Mesenchymal stem cell (in vitro differentiated cells and primary cell): ENCODE measurements around the gene PUS3.

Experiments used
- DNase-seq: peaks from one replicate; pipeline ENCODE4 v3.0.0-alpha.2; 2013
- H2AFZ ChIP-seq: one replicate; pipeline ENCODE4 v1.6.1; 2013; ENCODE audit warnings: low read depth, mild to moderate bottlenecking, control low read depth, inconsistent platforms, low read length, moderate library complexity
- H2AK5ac ChIP-seq: 2 replicates; pipeline ENCODE4 v1.6.1; 2013; ENCODE audit warnings: low read length, moderate library complexity, mild to moderate bottlenecking, inconsistent platforms; ENCODE audit not compliant: severe bottlenecking
- H2BK120ac ChIP-seq: one replicate; pipeline ENCODE4 v1.6.1; 2013; ENCODE audit warnings: low read depth, mild to moderate bottlenecking, inconsistent platforms, low read length, moderate library complexity
- H2BK12ac ChIP-seq, 2 experiments: one replicate each; pipeline ENCODE4 v1.6.1; 2013; ENCODE audit warnings: inconsistent platforms in 2 of 2, low read length in 2 of 2, mild to moderate bottlenecking in 2 of 2, moderate library complexity in 2 of 2, control low read depth in 1 of 2
- H2BK15ac ChIP-seq: one replicate; pipeline ENCODE4 v1.6.1; 2013; ENCODE audit warnings: mild to moderate bottlenecking, low read depth, inconsistent platforms; ENCODE audit not compliant: poor library complexity, severe bottlenecking
- H2BK5ac ChIP-seq: 2 replicates; pipeline ENCODE4 v1.6.1; 2013; ENCODE audit warnings: low read depth, mild to moderate bottlenecking, low read length, control low read depth, inconsistent platforms; ENCODE audit not compliant: poor library complexity, severe bottlenecking
- H3K14ac ChIP-seq, 2 experiments: one replicate each; pipeline ENCODE4 v1.6.1; 2013; ENCODE audit warnings: inconsistent platforms in 2 of 2, low read length in 2 of 2, control low read depth in 1 of 2, mild to moderate bottlenecking in 1 of 2, moderate library complexity in 1 of 2
- H3K18ac ChIP-seq, 2 experiments: one replicate each; pipeline ENCODE4 v1.6.1; 2013; ENCODE audit warnings: inconsistent platforms in 2 of 2, low read length in 2 of 2, control low read depth in 1 of 2, low read depth in 1 of 2, mild to moderate bottlenecking in 1 of 2
- H3K23ac ChIP-seq, 2 experiments: one replicate each; pipeline ENCODE4 v1.6.1; 2013; ENCODE audit warnings: inconsistent platforms in 2 of 2, low read length in 2 of 2, mild to moderate bottlenecking in 2 of 2, moderate library complexity in 2 of 2, control low read depth in 1 of 2
- H3K27ac ChIP-seq: 2 replicates; pipeline ENCODE4 v1.5.1; 2013; ENCODE audit warnings: mild to moderate bottlenecking, moderate library complexity, low read length, control low read depth, inconsistent platforms; ENCODE audit not compliant: poor library complexity, severe bottlenecking
- H3K27me3 ChIP-seq, 2 experiments: 2 replicates each; pipeline versions ENCODE4 v1.6.1 to v1.7.0; 2013; ENCODE audit warnings: low read length in 2 of 2, mild to moderate bottlenecking in 2 of 2, moderate library complexity in 2 of 2, control low read depth in 1 of 2, inconsistent platforms in 1 of 2; ENCODE audit not compliant: control insufficient read depth in 1 of 2, insufficient read depth in 1 of 2
- H3K36me3 ChIP-seq, 2 experiments: 2 replicates each; pipeline versions ENCODE4 v1.6.1 to v1.7.0; 2013; ENCODE audit warnings: low read length in 2 of 2, control low read depth in 1 of 2, inconsistent platforms in 1 of 2, low read depth in 1 of 2, mild to moderate bottlenecking in 1 of 2; ENCODE audit not compliant: insufficient read depth in 2 of 2, control insufficient read depth in 1 of 2
- H3K4ac ChIP-seq, 2 experiments: one replicate each; pipeline ENCODE4 v1.6.1; 2013; ENCODE audit warnings: inconsistent platforms in 2 of 2, low read length in 2 of 2, mild to moderate bottlenecking in 2 of 2, moderate library complexity in 2 of 2, control low read depth in 1 of 2, low read depth in 1 of 2
- H3K4me1 ChIP-seq: 2 replicates; pipeline ENCODE4 v1.6.1; 2013; ENCODE audit warnings: low read depth, low read length, control low read depth; ENCODE audit not compliant: control insufficient read depth, insufficient read depth
- H3K4me2 ChIP-seq: 2 replicates; pipeline ENCODE4 v1.6.1; 2013; ENCODE audit warnings: low read length, mild to moderate bottlenecking, inconsistent platforms; ENCODE audit not compliant: poor library complexity, severe bottlenecking
- H3K4me3 ChIP-seq, 2 experiments: 2 replicates each; pipeline versions ENCODE4 v1.5.1 to v1.7.0; 2013; ENCODE audit warnings: low read length in 2 of 2, mild to moderate bottlenecking in 2 of 2, control low read depth in 1 of 2, low read depth in 1 of 2; ENCODE audit not compliant: insufficient read depth in 1 of 2
- H3K79me1 ChIP-seq: replicated peaks from 2 replicates; pipeline ENCODE4 v1.6.1; 2013; ENCODE audit warnings: mild to moderate bottlenecking, control low read depth, low read length, inconsistent platforms; ENCODE audit not compliant: poor library complexity, severe bottlenecking
- H3K9ac ChIP-seq: 2 replicates; pipeline ENCODE4 v1.7.0; 2013; ENCODE audit warnings: mild to moderate bottlenecking, low read length, moderate library complexity
- H3K9me3 ChIP-seq: 2 replicates; pipeline ENCODE4 v1.7.0; 2013; ENCODE audit warnings: mild to moderate bottlenecking, low read length; ENCODE audit not compliant: control insufficient read depth
- H4K8ac ChIP-seq: one replicate; pipeline ENCODE4 v1.6.1; 2013; ENCODE audit warnings: inconsistent platforms, mild to moderate bottlenecking, low read length, moderate library complexity
- H4K91ac ChIP-seq: one replicate; pipeline ENCODE4 v1.6.1; 2013; ENCODE audit warnings: mild to moderate bottlenecking, low read length, inconsistent platforms
- WGBS: methylation state at CpG from one replicate; pipeline ENCODE4 v1.1.7; 2013; ENCODE audit warnings: mixed read lengths; 5-methylcytosine and 5-hydroxymethylcytosine counted together

Gene PUS3

GRCh38 chr11:125948278-125949051 is 45.5 kb upstream of the PUS3 start:
- no peak overlapping the region for H2BK5ac ChIP-seq
- H3K14ac ChIP-seq, result no peak overlapping the region
- H3K9me3 ChIP-seq, result no peaks in the 10 kb centered on the region
- no peak overlapping the region for H3K4ac ChIP-seq
- no peak overlapping the region for H2AK5ac ChIP-seq
- H3K36me3 ChIP-seq, result peaks cover 0 to under 1% of the 10 kb centered on the region in 2 experiments
- no peak overlapping the region for H4K91ac ChIP-seq
- no peaks in the 10 kb centered on the region for H3K79me1 ChIP-seq
- H3K4me3 ChIP-seq, result no peak overlapping the region
- H2BK120ac ChIP-seq, result no peak overlapping the region
- H3K4me2 ChIP-seq, result no peak overlapping the region
- no peak overlapping the region for H4K8ac ChIP-seq
- no peak overlapping the region for H3K23ac ChIP-seq
- H3K18ac ChIP-seq, result no peak overlapping the region
- no peak overlapping the region for H2BK15ac ChIP-seq
- H3K4me1 ChIP-seq, result peaks cover 9% of the 10 kb centered on the region
- H3K9ac ChIP-seq, result no peak overlapping the region
- 84% methylated on average over 23 of the region's 23 CpGs for WGBS
- no peak overlapping the region for H2BK12ac ChIP-seq
- no peak for DNase-seq
- H3K27me3 ChIP-seq, result peaks cover 0 to 19% of the 10 kb centered on the region in 2 experiments
- H2AFZ ChIP-seq, result no peak overlapping the region
- no peak overlapping the region for H3K27ac ChIP-seq

- H3K9me3 ChIP-seq, result no peaks in the 10 kb centered on the region
- no peak overlapping the region for H3K4me3 ChIP-seq
- no peak overlapping the region for H2AK5ac ChIP-seq
- no peak overlapping the region for H3K9ac ChIP-seq
- no peak overlapping the region for H3K14ac ChIP-seq
- H2BK5ac ChIP-seq, result no peak overlapping the region
- no peaks in the 10 kb centered on the region for H3K79me1 ChIP-seq
- H2AFZ ChIP-seq, result no peak overlapping the region
- H3K18ac ChIP-seq, result no peak overlapping the region
- no peak overlapping the region for H3K4ac ChIP-seq
- no peak overlapping the region for H2BK12ac ChIP-seq
- H3K27me3 ChIP-seq, result peaks cover 0 to 24% of the 10 kb centered on the region in 2 experiments
- WGBS, result 93% methylated on average over 24 of the region's 24 CpGs
- DNase-seq, result no peak
- no peak overlapping the region for H4K8ac ChIP-seq
- no peaks in the 10 kb centered on the region for H3K36me3 ChIP-seq
- H3K27ac ChIP-seq, result no peak overlapping the region
- H3K4me2 ChIP-seq, result no peak overlapping the region
- no peak overlapping the region for H2BK120ac ChIP-seq
- no peak overlapping the region for H3K23ac ChIP-seq
- H3K4me1 ChIP-seq, result peaks cover 8% of the 10 kb centered on the region
- no peak overlapping the region for H2BK15ac ChIP-seq
- no peak overlapping the region for H4K91ac ChIP-seq
Measured at GRCh38 chr11:125947419-125948277, 44.6 kb upstream of the PUS3 start.

- H2BK15ac ChIP-seq, result no peak overlapping the region
- no peak overlapping the region for H3K4ac ChIP-seq
- H3K36me3 ChIP-seq, result no peaks in the 10 kb centered on the region
- no peak overlapping the region for H2BK5ac ChIP-seq
- WGBS, result 96% methylated on average over 14 of the region's 14 CpGs
- H3K27ac ChIP-seq, result no peak overlapping the region
- H3K14ac ChIP-seq, result no peak overlapping the region
- no peaks in the 10 kb centered on the region for H3K79me1 ChIP-seq
- H2AFZ ChIP-seq, result no peak overlapping the region
- no peak overlapping the region for H3K4me3 ChIP-seq
- H3K9me3 ChIP-seq, result no peaks in the 10 kb centered on the region
- peaks cover 9% of the 10 kb centered on the region for H3K4me1 ChIP-seq
- no peak overlapping the region for H2BK120ac ChIP-seq
- no peak overlapping the region for H4K91ac ChIP-seq
- H3K23ac ChIP-seq, result no peak overlapping the region
- H3K27me3 ChIP-seq, result peaks cover 0 to 24% of the 10 kb centered on the region in 2 experiments
- no peak overlapping the region for H3K18ac ChIP-seq
- no peak for DNase-seq
- no peak overlapping the region for H2AK5ac ChIP-seq
- H3K9ac ChIP-seq, result no peak overlapping the region
- no peak overlapping the region for H2BK12ac ChIP-seq
- no peak overlapping the region for H3K4me2 ChIP-seq
- H4K8ac ChIP-seq, result no peak overlapping the region
Measured at GRCh38 chr11:125946712-125947418, 43.9 kb upstream of the PUS3 start.
